ENCODE data around the gene SEMA4G.

DNA sequence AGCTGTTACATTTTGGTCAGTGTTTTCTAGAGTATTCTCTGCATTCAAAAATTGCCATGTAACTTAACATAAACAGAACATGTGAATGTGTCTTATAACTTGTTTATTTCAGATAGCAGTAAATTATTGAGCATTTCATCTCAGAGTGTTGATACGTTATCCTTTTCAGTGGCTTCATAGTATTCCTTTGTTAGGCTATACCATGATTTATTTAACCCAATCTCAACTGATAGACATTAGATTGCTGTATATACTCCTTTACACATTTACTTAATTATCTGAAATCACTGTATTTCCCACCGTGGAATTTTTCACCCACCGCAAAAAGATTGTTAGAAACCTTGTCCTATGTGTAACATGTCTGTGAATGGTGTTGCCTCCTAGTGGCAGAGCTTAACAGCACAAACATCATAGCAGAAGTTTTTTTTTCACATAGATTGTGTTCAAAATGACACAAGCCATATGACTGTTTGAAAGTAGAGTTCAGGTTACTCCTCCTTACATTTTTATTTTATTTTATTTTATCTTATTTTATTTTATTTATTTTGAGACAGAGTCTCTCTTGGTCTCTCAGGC, 35.1 kb upstream of the SEMA4G start:
- TF ChIP-seq, protein P1, sequence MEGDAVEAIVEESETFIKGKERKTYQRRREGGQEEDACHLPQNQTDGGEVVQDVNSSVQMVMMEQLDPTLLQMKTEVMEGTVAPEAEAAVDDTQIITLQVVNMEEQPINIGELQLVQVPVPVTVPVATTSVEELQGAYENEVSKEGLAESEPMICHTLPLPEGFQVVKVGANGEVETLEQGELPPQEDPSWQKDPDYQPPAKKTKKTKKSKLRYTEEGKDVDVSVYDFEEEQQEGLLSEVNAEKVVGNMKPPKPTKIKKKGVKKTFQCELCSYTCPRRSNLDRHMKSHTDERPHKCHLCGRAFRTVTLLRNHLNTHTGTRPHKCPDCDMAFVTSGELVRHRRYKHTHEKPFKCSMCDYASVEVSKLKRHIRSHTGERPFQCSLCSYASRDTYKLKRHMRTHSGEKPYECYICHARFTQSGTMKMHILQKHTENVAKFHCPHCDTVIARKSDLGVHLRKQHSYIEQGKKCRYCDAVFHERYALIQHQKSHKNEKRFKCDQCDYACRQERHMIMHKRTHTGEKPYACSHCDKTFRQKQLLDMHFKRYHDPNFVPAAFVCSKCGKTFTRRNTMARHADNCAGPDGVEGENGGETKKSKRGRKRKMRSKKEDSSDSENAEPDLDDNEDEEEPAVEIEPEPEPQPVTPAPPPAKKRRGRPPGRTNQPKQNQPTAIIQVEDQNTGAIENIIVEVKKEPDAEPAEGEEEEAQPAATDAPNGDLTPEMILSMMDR (IDR thresholded peaks at IDR 0.05), result peak; percentile 54
- TF ChIP-seq POLR2A (IDR thresholded peaks at IDR 0.05; ENCODE audit: low read length) (no peak), EHMT2 (IDR thresholded peaks at IDR 0.05; ENCODE audit: low read depth) (no peak), MYC (IDR thresholded peaks at IDR 0.05; ENCODE audit: borderline replicate concordance, low read length) (no peak), POLR2AphosphoS2 (conservative IDR thresholded peaks at IDR 0.05; ENCODE audit: low read length) (no peak), MAFK (IDR thresholded peaks at IDR 0.05; ENCODE audit: partially characterized antibody) (no peak), HOXB13 (CRISPR knock-in tag; IDR thresholded peaks at IDR 0.05; ENCODE audit: low read depth) (no peak), EP300 (IDR thresholded peaks at IDR 0.05) (no peak), SMC3 (IDR thresholded peaks at IDR 0.05) (no peak)
- TF ChIP-seq, protein P2, sequence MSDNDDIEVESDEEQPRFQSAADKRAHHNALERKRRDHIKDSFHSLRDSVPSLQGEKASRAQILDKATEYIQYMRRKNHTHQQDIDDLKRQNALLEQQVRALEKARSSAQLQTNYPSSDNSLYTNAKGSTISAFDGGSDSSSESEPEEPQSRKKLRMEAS (IDR thresholded peaks at IDR 0.05), result no peak
- TF ChIP-seq, protein P3, sequence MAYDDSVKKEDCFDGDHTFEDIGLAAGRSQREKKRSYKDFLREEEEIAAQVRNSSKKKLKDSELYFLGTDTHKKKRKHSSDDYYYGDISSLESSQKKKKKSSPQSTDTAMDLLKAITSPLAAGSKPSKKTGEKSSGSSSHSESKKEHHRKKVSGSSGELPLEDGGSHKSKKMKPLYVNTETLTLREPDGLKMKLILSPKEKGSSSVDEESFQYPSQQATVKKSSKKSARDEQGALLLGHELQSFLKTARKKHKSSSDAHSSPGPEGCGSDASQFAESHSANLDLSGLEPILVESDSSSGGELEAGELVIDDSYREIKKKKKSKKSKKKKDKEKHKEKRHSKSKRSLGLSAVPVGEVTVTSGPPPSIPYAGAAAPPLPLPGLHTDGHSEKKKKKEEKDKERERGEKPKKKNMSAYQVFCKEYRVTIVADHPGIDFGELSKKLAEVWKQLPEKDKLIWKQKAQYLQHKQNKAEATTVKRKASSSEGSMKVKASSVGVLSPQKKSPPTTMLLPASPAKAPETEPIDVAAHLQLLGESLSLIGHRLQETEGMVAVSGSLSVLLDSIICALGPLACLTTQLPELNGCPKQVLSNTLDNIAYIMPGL (CRISPR knock-in tag; IDR thresholded peaks at IDR 0.05; ENCODE audit: borderline replicate concordance), result no peak

Data from A549 (cell line).